GM21825 (cell line): ENCODE results near the gene HSPH1.
"Not testable (repeated sequence)": the region's sequence is repeated elsewhere in the genome, so short reads cannot be mapped to it uniquely, and the experiment has no call there.

Source experiments
- ATAC-seq: cut with Tn5 transposase; IDR thresholded peaks from one replicate; pipeline ENCODE4 v1.9.1; 2021; ENCODE audit warnings: mild to moderate bottlenecking, moderate library complexity; ENCODE audit not compliant: unreplicated experiment

HSPH1 gene

GRCh38 chr13:31177813-31178495, 16.2 kb upstream of the HSPH1 start:
- ATAC-seq: not testable (repeated sequence)

GRCh38 chr13:31175847-31176532, 14.3 kb upstream of the HSPH1 start:
- no peak for ATAC-seq

GRCh38 chr13:31174018-31174417, 12.3 kb upstream of the HSPH1 start:
- no peak for ATAC-seq

- no peak for ATAC-seq
These were observed 10.8 kb upstream of the HSPH1 start for GRCh38 chr13:31172535-31172934.

- ATAC-seq: no peak
These were observed 10.3 kb upstream of the HSPH1 start for GRCh38 chr13:31172001-31172400.

- no peak for ATAC-seq
These were observed 7.0 kb upstream of the HSPH1 start for GRCh38 chr13:31168736-31169135.

- ATAC-seq: peak; percentile 40
These were observed 6.5 kb upstream of the HSPH1 start for GRCh38 chr13:31168166-31168565.

- peak; percentile 59 for ATAC-seq
These were observed 5.8 kb upstream of the HSPH1 start for GRCh38 chr13:31167490-31167889.

GRCh38 chr13:31166591-31166990, 4.9 kb upstream of the HSPH1 start:
- no peak for ATAC-seq

- ATAC-seq: peak; percentile 82
These were observed 676 bp upstream of the HSPH1 start for GRCh38 chr13:31162151-31163008.

- peak; percentile 25 for ATAC-seq
These were observed 697 bp downstream of the HSPH1 start for GRCh38 chr13:31160857-31161556.

- no peak for ATAC-seq
These were observed 2.4 kb downstream of the HSPH1 start for GRCh38 chr13:31159306-31159705.

GRCh38 chr13:31154939-31155338, 6.8 kb downstream of the HSPH1 start:
- no peak for ATAC-seq

- ATAC-seq: no peak
These were observed 9.9 kb downstream of the HSPH1 start for GRCh38 chr13:31151837-31152236.

GRCh38 chr13:31150315-31150985, 11.3 kb downstream of the HSPH1 start:
- ATAC-seq: no peak

GRCh38 chr13:31149604-31150003, 12.1 kb downstream of the HSPH1 start:
- no peak for ATAC-seq

GRCh38 chr13:31145417-31145816, 16.3 kb downstream of the HSPH1 start:
- no peak for ATAC-seq

- ATAC-seq: no peak
These were observed 23.2 kb downstream of the HSPH1 start for GRCh38 chr13:31138515-31138914.

- no peak for ATAC-seq
These were observed 25.0 kb downstream of the HSPH1 start for GRCh38 chr13:31136724-31137123.

- ATAC-seq: no peak
These were observed 27.5 kb downstream of the HSPH1 start for GRCh38 chr13:31134039-31134711.
